ENCODE data around the gene NCAM1.
"Not testable (repeated sequence)": the region's sequence is repeated elsewhere in the genome, so short reads cannot be mapped to it uniquely, and the experiment has no call there.

NCAM1 gene

DNA sequence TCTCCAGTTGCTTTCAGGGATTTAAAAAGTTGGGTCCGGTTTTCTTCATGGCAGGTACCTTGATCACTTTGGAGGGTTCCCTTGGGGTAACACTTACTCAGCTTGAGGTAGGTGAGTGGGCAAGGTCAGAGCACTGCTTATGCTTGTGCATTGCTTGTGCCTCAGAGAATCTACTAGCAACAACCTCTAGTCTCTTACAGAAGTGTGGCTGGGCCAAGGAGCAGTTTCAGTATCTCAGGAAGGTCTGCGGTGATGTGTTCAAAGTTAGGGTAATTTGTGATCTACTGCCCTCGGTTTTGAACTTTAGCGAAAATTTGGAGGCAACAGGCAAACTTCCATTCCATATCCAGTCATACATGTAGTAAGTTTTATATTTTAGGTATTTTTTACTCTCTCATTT, 62.8 kb downstream of the NCAM1 start:
- no peak for DNase-seq

DNA sequence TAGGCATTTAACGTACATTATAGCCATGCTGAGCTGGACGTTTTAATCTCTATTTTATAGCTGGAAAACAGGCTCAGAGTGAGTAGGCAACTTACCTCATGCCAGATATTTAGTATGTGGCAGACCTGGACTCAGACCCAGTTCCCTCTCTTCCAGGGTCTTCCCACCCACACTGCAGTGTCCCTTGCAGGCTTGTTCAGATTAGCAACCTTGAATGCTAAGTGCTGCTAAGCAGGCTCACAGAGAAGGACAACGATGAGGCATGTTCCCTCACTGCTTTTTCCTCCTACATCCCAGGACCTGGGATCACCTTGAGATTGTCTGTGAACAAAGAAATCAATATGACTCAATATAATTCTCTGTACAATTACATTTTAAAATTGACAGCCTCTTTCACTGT, 65.6 kb downstream of the NCAM1 start:
- DNase-seq: no peak

DNA sequence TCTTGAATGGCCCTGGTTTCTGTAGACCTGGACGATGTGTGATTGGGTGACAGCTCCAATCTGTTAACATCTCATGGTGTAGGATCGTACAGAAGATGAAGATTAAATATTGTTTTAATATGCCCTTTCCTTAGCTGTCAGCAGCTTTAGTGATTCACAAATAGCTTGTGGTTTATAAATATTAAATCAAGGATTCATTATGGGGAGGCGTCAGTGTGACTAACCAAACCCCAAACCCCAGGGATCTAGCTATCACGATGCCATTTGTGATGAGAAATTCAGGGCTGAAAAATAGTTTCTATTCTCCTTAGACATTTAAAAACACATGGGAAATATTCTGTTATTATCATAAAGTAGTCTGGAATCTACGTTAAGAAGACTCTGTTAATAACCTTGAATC, 73.4 kb downstream of the NCAM1 start:
- DNase-seq: no peak

DNA sequence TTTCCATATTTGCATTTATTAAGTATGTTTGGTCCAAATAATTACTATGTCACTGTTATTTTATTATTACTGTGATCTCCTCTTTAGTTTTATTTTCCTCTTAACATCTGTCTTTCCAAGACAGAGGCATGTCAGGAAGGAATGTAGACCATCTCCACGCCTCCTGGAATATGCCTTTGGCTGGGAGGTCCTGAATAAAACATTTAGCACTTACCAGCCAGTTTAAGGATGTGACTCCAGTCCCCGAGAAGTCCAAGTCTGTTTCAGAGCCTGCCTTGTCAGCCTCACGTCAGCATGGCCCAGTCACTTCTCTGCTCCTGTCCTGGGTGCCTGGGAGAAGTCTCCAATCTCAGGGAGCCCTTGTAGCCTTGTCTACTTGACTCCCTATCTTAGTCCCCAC, 74.5 kb downstream of the NCAM1 start:
- no peak for DNase-seq

DNA sequence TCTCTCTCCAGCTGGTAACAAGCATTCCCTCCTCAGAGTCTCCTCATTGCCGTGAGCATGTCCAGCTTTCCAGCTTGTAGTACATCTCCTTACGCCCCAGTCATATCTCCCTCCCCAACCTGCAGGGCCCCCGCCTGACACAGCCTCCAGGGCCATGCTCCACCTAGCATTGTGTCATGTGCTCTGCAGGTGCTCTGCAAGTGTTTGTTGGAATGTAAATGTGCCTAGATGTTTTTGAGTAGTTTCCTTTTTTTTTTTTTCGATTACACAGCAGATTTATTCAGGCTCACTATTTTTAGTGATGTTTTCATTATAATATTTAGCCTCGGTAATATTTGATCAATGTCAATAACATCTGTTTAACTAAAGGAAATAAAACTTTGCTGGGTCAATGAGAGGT, 82.5 kb downstream of the NCAM1 start:
- DNase-seq: no peak

DNA sequence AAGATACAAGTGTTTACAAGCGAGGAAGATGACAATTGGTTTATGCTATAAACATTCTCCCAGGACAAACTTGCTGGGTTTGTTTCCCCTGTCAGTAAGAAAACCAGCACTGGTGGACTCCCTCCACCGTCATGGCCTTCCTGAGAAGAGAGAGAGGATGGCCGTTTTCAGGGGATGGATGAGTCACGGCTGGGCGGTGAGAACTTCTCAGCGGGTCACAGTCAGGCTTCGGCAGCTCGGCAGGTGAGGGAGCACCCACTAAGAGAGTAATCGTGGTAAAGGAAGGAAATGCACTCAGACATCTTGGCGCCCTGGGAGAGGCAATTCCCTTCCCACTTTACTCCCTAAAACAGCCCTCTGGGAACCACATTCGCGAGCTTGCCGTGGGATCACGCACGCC, 83.9 kb downstream of the NCAM1 start:
- no peak for DNase-seq

DNA sequence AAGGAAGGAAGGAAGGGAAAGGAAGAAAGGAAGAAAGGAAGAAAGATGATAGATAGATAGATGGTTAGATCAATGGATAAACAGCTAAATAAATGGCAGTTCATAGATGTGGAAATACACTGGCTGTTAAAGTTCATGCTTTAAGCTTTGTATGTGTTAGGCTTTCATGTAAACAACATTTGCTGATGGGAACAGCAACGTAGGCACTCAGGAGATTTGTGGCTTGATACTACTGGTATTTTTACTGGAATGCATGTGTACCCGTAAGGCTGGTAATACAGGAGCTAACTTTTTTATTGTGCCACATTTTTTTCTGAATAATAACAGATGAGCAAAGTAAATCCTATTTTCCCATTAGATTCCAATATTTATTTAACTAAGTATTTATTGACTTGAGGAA, 85.6 kb downstream of the NCAM1 start:
- no peak for DNase-seq

DNA sequence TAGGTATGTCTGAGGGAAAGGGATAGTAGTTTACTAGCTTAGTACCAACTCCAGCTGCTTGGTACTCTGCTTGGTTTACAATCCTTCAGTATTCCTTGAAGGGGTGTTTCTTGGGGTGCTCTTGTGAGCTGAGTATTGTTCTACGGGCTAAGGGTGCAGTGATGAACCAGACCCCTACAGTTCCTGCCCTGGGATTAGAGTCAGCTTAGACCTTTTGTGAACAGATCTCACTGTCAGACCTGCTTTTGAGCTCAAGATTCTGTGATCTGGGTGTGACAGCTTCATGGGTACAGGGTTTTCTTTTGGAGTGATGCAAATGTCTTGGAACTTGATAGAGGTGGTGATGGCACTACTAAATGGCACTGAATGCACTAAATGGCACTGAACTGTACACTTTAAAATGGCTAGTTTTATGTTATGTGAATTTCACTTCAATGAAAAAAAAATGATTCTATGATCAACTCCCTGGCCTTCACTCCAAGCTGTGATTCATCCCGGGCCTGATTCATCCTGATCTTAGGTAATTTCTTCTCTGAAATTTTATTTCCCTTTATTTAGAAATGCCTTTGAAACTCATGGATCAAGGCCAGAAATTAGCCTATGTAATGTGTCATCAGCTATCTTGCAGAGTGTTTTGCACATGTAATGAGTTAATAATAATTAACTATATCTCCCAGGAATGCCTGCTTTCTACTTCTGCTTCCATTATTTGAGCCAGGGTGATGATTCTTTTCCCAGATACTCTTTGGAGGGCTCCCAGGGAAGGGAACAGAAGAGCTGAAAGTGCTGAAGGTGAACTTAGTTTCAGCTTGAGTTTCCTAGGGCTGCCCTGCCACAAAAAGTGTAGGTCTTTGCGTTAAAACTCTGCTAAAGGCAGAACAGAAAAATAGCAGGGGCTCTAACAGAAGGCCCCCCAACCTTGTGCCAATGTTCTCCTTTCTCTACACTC, 87.9 kb downstream of the NCAM1 start:
- no peak for DNase-seq

DNA sequence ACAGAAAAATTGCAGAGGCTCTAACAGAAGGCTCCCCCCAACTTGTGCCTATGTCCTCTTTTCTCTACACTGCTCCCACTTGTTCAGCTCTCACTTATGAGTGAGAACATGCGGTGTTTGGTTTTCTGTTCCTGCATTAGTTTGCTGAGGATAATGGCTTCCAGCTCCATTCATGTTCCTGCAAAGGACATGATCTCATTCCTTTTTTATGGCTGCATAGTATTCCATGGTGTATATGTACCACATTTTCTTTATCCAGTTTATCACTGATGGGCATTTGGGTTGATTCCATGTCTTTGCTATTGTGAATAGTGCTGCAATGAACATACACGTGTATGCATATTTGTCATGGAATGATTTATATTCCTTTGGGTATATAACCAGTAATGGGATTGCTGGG, 91.8 kb downstream of the NCAM1 start:
- not testable (repeated sequence) for DNase-seq

DNA sequence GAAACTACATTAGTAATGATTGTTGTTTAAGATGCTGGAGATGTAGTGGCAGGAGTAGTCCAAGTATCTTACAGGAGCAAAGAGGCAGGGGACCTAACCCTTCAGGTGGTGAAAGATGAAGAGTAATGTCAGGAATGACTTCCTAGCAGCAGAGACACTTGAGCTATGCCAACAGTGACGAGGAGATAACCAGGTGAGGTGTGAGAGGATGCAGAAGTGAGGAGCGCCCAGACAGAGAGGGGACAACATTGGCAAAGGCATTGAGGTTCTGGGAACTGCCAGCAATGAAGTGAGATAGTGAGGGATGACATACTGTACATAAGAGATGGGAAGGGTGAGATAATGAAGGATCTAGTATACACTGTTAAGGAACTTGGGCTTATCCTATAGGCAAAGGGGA, 95.8 kb downstream of the NCAM1 start:
- DNase-seq: no peak

DNA sequence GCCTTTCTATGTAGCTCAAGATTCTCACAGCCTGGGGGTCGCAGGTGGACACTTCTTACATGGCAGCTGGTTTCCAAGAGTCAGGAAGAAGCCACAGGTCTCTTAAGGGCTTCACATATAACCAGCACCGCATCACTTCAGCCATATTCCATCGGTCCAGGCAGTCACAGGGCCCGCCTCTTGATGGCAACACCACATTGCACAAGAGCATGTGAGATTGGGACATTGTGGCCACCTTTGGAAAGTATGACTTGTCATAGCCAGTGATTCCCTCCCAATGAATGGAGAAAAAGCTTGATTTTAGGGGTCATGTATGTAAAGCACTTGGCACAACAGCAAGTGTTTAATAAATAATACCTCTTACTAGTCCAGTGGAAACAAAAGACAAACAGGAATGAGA, 98.3 kb downstream of the NCAM1 start:
- DNase-seq: no peak

DNA sequence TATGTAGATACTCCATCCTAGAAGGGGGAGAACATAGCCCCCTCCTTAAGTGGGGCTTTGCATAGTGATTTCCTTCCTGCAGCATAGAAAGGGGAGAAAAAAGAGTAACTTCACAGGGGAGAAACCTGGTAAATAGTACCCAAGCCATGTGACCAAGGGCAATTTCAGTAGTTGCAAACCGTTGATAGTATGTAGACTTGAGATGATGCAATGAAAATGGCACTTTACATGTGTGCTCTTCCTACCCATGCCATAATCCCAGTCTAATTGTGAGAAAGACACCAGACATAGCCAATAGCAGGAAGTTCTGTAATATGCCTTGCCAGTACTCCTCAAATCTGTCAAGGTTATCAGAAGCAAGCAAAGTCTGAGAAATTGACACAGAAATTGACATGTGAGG, 104.1 kb downstream of the NCAM1 start:
- DNase-seq: no peak

DNA sequence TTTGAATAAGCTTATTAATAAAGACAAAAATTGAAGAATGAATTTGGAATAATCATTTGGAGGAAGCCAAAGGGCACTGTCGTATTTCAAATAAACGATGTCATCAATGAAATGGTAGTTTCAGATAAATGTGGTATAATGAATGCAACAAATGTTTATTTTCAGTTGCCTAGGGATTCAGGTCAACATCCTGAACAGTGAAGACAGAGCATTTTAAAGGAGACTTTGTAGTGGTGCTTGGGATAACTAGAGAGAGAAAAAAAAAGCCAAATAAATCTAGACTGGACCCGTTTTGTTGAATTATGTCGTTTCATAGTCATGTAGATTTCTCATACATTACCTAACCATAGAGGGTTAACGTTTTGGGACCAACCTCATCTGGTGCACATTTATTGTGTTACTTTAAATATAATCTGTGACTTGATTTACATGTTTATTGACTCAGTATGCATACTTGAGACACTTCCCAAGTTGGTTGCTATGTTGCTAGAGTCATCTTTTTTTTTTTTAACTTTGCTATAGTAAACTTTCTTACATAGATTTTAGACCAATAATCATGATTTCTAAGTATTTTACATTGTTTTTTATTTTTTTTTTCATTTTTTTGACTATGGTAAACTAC, 111.1 kb downstream of the NCAM1 start:
- DNase-seq: no peak

DNA sequence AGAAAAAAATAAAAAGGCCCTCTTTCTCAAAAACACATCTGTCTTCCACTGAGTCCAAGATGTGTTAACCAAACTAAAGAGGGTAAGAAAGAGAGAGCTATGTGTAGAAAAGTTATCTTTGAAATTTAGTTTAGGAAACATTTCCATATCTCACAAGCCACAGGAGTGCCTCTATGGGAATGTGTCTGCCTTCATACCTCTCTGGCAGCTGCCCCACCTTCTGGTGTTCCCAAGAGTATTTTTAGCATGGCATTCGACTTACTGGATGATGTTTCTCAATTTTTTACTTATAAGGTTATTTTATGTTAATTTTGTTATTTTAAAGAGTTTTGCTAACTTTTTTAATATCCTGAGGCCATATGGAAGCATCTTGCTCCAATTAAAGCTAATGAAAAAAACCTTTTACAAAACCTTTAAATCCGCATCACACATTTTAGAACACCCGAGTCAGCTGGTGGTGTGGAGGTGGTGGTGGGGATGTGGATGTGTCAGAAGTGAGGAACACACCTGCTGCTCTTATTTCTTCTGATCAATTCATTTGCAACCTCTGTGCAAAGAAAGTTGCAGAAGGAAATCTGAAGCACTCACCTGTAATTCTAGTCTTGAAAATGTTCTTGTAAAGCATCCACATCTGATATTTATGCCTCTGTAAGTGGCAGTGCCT, 112.2 kb downstream of the NCAM1 start:
- no peak for DNase-seq

DNA sequence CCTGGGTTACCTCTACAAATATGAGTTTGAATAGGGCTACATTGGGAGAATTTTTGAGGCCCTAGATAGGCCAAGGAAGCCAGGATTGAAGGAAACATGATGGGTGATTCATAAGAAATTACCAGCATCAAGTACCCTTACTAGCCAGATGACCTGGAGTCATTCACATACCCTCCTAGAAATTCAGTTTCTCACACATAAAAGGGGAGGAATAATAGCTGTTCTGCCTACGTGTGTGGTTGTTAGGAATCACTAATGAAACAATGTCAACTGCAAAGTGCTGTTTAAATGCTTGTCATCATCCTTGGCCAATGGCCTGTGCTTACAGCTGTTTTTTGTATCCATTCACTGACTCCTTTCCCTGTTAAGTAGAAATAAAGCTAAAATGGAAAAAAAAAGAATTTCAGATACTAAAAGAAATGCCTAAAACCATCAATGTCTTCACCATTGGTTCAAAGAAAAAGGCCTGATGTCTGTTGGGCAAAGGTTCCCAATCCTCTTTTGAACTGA, 114.4 kb downstream of the NCAM1 start:
- DNase-seq: no peak

DNA sequence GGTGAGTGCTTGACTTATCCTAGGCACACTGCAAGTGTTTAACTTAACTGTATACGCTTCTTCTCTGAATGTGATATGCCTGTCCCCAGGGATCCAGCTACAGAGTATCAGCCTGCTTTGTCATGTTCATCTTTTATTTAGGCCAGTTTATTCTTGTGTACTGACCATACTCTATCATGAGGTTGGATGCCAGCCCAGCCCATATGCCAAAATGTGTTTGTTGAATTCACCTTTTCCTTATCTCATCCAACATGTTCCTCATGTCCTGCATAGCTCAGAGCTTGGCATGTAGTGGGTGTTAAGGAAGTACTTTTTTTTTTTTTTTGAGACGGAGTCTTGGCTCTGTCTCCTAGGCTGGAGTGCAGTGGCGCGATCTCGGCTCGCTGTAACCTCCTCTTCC, 116.2 kb downstream of the NCAM1 start:
- DNase-seq: no peak

DNA sequence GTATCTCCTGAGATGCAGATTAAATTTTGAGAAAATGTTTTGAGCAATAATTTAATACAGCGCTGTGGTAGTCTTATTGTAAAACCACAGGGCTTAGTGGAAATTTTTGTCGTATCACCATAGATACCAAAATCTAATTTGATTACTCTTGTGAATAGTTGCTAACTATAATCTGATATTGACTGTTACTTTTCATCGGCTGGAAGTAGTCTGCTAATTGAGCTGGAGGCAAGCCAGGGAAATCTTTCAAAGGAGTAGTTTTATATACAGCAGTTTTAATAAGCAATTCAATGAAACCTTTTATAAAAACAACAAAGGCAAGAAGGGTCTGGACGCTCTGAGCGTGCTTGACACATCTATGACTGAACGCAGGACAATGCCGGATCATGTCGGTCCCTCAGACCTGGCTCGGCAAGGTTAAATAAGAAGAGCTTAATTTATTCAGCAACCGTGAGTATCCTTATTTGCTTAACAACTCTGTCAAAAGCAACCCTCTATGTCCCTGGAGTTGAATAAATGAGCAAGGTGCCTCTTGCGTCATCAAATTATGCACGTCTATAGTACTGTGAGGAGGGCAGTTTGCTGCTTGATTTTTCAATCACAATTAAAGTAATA, 121.2 kb downstream of the NCAM1 start:
- DNase-seq: no peak

DNA sequence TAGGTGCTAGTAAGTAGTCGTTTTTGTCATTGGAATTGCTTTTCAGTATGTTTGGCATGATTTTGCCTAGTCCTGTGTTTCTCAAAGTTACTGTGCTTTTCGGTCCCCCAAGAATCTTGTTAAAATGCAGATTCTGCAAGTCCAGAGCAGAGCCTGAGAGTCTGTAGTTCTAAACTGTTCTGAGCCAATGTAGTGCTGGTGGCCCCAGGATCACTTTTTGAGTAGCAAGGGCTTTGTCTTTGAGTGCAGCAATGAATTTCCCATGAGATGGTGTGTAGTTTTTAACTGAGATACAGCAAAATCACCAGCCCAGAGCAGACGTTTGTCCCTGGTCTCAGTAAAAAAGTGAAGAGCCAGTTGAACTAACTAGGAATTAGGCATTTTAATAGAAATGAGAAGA, 122.4 kb downstream of the NCAM1 start:
- DNase-seq: no peak

DNA sequence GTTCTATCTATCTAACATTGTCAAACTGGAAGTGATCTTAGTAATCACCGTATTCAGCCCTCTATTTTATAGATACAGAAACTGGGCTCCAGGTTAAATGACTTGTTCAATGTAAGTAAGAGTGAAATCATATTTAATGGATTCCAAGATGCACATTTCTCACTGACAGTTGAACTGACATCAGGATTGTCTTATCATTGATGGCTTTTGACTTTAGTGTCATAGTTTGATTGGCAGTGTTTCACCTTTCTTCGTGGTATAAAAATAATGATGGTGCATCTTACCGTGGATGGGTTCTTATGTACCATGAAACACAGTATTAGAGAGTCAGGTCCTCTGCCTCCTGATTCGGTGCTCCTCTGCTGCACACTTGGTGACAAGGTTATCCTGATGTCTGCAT, 123.1 kb downstream of the NCAM1 start:
- DNase-seq: no peak

DNA sequence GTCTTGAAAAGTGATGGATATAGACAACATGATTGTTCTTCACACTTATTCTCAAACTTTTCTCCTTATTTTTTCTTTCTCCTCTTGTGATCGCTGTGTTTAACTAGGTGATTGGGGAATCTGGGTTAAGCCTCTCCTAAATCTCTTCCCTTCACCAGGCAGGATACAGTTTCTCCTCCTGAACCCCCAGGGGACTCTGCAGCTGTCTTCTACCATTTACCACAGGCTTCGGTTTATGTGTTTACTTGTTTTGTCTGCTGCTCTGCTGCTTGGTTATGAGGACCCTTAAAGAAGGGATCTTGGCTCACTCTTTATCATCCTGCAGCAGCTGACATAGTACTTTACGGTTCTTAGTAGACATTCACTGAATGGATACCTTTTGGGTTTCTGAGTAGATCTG, 124.2 kb downstream of the NCAM1 start:
- no peak for DNase-seq

DNA sequence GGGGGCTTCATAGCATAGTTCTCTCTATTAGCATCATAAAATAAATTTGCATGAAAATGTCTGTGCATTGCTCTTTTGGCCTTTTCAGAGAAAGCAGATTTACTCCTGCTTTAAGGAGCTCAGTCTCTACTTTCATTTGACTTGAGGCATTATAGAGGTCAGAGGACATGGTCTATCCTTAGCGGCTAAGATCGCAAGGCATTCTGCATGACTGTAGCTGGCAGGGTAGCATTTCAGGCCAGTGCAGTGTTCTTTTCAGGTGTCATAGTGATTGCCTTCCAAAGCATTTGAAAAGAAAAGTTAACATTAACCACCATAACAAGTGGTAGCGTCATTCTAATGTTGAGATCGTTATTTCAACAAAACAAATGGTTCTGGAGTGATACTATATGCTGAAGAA, 126.5 kb downstream of the NCAM1 start:
- no peak for DNase-seq

DNA sequence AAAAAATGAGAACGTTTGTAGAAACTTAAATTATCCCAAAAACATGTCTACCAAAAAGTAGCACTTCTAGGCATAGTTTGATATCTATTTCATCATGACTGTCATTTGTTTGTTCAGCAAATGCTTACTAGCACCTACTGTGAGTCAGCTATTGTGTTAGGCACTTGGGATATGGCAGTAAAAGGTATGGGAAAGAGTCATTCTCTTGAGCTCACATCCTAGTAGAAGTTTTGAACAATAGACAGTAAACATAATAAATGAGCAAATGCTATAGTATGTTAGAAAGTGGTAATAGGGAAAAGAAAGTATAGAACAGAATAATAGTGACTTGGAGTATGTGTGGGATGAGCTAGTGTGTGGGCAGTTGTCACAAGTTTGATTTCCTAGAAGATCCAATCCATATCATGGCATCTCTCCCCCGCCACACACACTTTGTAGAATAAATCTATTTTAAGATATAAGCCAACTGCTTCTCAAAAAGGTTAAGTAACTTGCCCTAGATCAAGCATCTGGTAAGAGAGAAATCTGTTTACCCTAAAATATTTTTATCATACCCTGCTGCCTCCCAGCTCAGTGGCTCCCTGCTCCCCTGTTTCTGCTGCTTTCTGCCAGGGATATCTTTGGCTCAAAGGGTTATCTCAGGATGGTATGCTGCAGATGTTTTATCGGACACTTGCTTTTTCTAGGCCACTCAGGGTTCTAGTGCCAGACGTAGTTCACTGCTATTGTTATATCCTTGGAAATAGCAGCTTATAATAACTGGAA, 129.7 kb downstream of the NCAM1 start:
- DNase-seq: no peak

DNA sequence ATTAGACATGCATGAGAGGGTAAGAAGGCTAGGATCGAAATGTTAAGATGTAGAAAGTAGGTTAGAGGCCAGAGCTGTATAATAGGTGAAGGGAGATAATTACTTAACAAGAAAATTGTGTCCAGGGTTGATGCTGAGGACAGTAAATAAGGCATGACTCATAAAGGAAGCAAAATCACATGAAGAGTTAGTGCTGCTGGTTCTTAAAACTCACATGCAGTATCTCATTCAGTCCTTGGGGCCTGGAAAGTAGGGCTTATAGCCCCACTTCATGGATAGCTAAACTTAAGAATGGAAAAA, 130.2 kb downstream of the NCAM1 start:
- no peak for DNase-seq

Measured in CD4-positive, alpha-beta T cell treated with Interleukin-17A for 4 hours (primary cell).